HFFc6 (cell line): Measurements from ENCODE around the gene PNCK. TPM values are rescaled to one million over a fixed set of nuclear protein-coding genes. Genes with fewer than 3 reads are reported as not detected.

Experiments used
- DNase-seq: peaks from one replicate; pipeline ENCODE4 v3.0.0-alpha.2; 2018
- H3K27ac Mint-ChIP-seq: 2 replicates; pipeline ENCODE4 v1.8.0; 2020; ENCODE audit warnings: mild to moderate bottlenecking, mixed read lengths
- H3K27me3 Mint-ChIP-seq: 2 replicates; pipeline ENCODE4 v1.8.0; 2021; ENCODE audit warnings: mild to moderate bottlenecking, moderate library complexity, mixed read lengths; ENCODE audit not compliant: insufficient read depth
- H3K36me3 Mint-ChIP-seq: 2 replicates; pipeline ENCODE4 v1.8.0; 2021; ENCODE audit warnings: low read depth, mixed read lengths
- H3K4me1 Mint-ChIP-seq: 2 replicates; pipeline ENCODE4 v1.8.0; 2020; ENCODE audit warnings: low read depth, mixed read lengths
- H3K4me3 Mint-ChIP-seq: 2 replicates; pipeline ENCODE4 v1.8.0; 2020; ENCODE audit warnings: mild to moderate bottlenecking, moderate library complexity, mixed read lengths
- H3K9me3 Mint-ChIP-seq: 2 replicates; pipeline ENCODE4 v1.8.0; 2020; ENCODE audit warnings: mild to moderate bottlenecking, mixed read lengths
- total RNA-seq, 6 experiments: library from RNA; stranded (reverse); fragmentation: NEBNext Ultra II Directional; extraction: Animal tissue kit (Norgen Biotek cat#: 25700); gene quantifications; 2 replicates in 1 of 6; 3 replicates in 5 of 6; pipeline ENCODE4 v1.2.3, GENCODE V29; 2021
- TF ChIP-seq, protein P1 (sequence below): fragments of 200-600 bp; sonication (generic); IDR thresholded peaks from 2 replicates; pipeline ENCODE4 v1.5.0; 2021; ENCODE audit warnings: antibody characterized with exemption, mild to moderate bottlenecking

Gene PNCK
- total RNA-seq, 6 experiments from 2014 or later: 0.26 to 0.43 TPM; not detected in 4

DNA sequence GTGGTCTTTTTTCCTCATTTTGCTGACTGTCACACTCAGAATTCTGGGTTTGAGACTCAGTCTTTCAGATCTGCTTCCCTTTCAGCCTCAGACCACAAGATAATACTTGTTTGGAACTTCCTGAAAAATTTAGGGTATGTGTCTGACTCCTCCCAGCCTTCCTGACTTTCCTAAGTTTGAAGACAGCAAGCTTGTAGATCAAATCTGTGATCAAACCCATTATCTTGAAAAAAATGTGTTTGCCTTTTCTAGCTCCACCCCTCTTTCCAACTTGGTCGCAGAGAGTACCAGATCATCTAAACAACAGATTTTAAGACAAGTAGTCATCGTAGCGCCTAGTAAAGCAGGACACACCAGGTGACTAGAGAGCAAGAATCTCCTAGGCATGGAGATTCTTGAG is 40.6 kb upstream of the PNCK start:
- peaks cover 1% of the 10 kb centered on the region for H3K27me3 Mint-ChIP-seq
- peaks cover 6% of the 10 kb centered on the region; the same call in 1 of the 2 replicates for H3K36me3 Mint-ChIP-seq
- H3K4me3 Mint-ChIP-seq: no peak overlapping the region
- DNase-seq: no peak
- H3K4me1 Mint-ChIP-seq: no peaks in the 10 kb centered on the region; the same call in 1 of the 2 replicates
- H3K27ac Mint-ChIP-seq: peak overlapping the region; percentile 46; the same call in 1 of the 2 replicates
- TF ChIP-seq, protein P1, sequence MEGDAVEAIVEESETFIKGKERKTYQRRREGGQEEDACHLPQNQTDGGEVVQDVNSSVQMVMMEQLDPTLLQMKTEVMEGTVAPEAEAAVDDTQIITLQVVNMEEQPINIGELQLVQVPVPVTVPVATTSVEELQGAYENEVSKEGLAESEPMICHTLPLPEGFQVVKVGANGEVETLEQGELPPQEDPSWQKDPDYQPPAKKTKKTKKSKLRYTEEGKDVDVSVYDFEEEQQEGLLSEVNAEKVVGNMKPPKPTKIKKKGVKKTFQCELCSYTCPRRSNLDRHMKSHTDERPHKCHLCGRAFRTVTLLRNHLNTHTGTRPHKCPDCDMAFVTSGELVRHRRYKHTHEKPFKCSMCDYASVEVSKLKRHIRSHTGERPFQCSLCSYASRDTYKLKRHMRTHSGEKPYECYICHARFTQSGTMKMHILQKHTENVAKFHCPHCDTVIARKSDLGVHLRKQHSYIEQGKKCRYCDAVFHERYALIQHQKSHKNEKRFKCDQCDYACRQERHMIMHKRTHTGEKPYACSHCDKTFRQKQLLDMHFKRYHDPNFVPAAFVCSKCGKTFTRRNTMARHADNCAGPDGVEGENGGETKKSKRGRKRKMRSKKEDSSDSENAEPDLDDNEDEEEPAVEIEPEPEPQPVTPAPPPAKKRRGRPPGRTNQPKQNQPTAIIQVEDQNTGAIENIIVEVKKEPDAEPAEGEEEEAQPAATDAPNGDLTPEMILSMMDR: no peak
- H3K9me3 Mint-ChIP-seq: no peaks in the 10 kb centered on the region

GRCh38 chrX:153709726-153710674 is 36.4 kb upstream of the PNCK start:
- Mint-ChIP-seq H3K27ac (no peak overlapping the region), H3K27me3 (peaks cover 1% of the 10 kb centered on the region), H3K36me3 (peaks cover 6% of the 10 kb centered on the region; the same call in 1 of the 2 replicates), H3K4me1 (peaks cover 8% of the 10 kb centered on the region), H3K9me3 (no peaks in the 10 kb centered on the region), H3K4me3 (no peak overlapping the region)
- TF ChIP-seq, protein P1: no peak
- no peak for DNase-seq

DNA sequence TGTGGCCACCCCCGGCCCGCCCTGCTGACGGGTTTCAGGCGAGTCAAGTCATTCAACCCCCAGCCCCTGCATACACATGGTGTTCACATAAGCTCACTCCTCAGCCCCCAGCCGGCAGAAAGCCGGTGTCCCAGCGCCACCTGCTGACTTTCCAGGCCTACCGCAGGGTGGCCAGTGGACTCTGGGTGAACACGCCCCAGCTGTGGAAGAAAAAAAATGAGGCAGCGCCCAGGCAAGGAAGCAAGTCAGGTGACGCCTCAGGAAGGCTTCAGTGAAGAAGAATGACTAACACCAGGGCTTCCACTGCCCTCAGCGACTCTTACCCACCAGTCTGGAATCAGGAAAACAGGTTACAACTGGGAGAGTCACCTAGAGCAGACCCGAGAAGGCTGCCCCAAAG is 34.8 kb upstream of the PNCK start:
- TF ChIP-seq, protein P1: peak; percentile 78
- peaks cover 1% of the 10 kb centered on the region for H3K27me3 Mint-ChIP-seq
- H3K36me3 Mint-ChIP-seq: peaks cover 4% of the 10 kb centered on the region; the same call in 1 of the 2 replicates
- no peak overlapping the region for H3K4me3 Mint-ChIP-seq
- H3K9me3 Mint-ChIP-seq: no peaks in the 10 kb centered on the region
- peak overlapping the region; percentile 76 for H3K27ac Mint-ChIP-seq
- peaks cover 8% of the 10 kb centered on the region for H3K4me1 Mint-ChIP-seq
- DNase-seq: peak; percentile 89

- H3K4me3 Mint-ChIP-seq: no peak overlapping the region
- peaks cover 1% of the 10 kb centered on the region for H3K27me3 Mint-ChIP-seq
- H3K36me3 Mint-ChIP-seq: no peaks in the 10 kb centered on the region
- no peak for DNase-seq
- peaks cover 8% of the 10 kb centered on the region for H3K4me1 Mint-ChIP-seq
- H3K9me3 Mint-ChIP-seq: no peaks in the 10 kb centered on the region
- no peak overlapping the region for H3K27ac Mint-ChIP-seq
- TF ChIP-seq, protein P1: no peak
These were observed 33.8 kb upstream of the PNCK start for GRCh38 chrX:153707406-153707805.

DNA sequence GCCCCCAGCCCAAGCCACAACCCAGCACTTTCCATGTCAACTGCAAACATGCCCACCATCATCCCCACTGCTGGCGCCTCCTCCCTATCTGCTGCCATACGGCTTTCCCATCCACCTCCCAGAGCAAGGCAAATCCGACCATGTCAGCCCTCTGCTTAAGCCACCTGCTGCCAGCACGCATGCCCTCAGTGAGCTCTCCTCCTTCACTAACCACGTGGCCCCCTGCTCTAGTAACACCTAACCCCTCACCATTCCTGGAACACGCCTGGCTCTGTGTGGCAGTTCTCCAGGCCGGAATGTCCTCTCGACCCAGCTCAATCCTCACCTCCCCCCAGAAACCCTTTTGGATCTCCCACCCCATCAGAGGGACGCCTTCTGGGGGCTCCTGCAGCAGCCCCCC is 33.2 kb upstream of the PNCK start:
- Mint-ChIP-seq H3K27ac (no peak overlapping the region), H3K9me3 (no peaks in the 10 kb centered on the region), H3K27me3 (peaks cover 1% of the 10 kb centered on the region), H3K36me3 (no peaks in the 10 kb centered on the region), H3K4me1 (peaks cover 8% of the 10 kb centered on the region), H3K4me3 (no peak overlapping the region)
- TF ChIP-seq, protein P1: no peak
- DNase-seq: no peak
